ENCODE data around the gene ZBTB42. TPM values are rescaled to one million over a fixed set of nuclear protein-coding genes. Genes with fewer than 3 reads are reported as not detected.
"Not testable (repeated sequence)": the region's sequence is repeated elsewhere in the genome, so short reads cannot be mapped to it uniquely, and the experiment has no call there.

Gene ZBTB42
- total and polyA plus RNA-seq, 2 donors (not counting 1 experiment from before 2014, with no cell fraction given), result 1.6 to 8.3 TPM

DNA sequence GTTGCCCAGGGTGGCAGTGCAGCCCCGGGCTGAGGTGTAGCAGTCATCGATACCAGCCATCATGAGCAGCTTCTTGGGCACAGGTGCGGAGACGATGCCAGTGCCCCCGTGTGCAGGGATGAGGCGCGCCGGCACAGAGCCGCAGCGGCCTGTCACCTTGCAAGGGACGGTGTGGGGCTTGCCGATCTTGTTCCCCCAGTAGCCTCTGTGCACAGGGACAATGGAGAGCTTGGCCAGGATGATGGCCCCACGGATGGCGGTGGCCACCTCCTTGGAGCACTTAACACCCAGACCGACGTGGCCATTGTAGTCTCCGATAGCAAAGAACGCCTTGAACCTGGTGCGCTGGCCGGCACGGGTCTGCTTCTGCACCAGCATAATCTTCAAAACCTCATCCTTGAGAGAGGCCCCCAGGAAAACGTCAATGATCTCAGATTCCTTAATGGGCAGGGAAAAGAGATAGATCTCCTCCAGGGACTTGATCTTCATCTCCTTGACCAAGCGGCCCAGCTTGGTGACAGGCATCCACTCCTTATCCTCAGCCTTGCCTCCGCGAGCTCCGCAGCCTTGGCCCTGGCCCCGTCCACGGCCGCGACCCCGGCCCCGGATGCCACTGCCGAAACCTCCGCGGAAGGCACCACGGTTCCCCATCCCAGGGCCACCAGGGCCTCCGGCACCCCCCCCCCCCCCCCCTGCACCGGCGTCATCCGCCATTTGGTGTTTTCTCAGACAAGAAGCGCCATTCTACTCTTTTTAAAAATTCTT is 35.5 kb downstream of the ZBTB42 start:
- H3K36me3 ChIP-seq (replicated peaks in 1 of 2; ENCODE audit: control extremely low read depth in 1 of 2, control insufficient read depth in 1 of 2, extremely low read depth in 1 of 2, insufficient read depth in 2 of 2, low read length in 1 of 2); H3K9ac ChIP-seq (ENCODE audit: low read length); H4K20me1 ChIP-seq (ENCODE audit: control insufficient read depth, insufficient read depth, low read length, poor library complexity, severe bottlenecking); H2AFZ ChIP-seq (ENCODE audit: insufficient read depth, low read depth, low read length, poor library complexity, severe bottlenecking); H3K27me3 Mint-ChIP-seq; H3K9me3 ChIP-seq (ENCODE audit: control extremely low read depth in 1 of 3, control insufficient read depth in 2 of 3, insufficient read depth in 1 of 3, low read length in 2 of 3); intact Hi-C loops (cut with micrococcal nuclease); H3K27me3 ChIP-seq (replicated peaks in 1 of 4; ENCODE audit: control extremely low read depth in 1 of 4, control insufficient read depth in 3 of 4, insufficient read depth in 4 of 4, low read length in 3 of 4); DNase-seq; H3K4me3 Mint-ChIP-seq; H3K4me1 ChIP-seq (ENCODE audit: control insufficient read depth in 2 of 2, insufficient read depth in 2 of 2, low read length in 2 of 2); H3K4me3 ChIP-seq (ENCODE audit: control extremely low read depth in 1 of 5, extremely low read depth in 1 of 5, insufficient read depth in 1 of 5, low read depth in 2 of 5, low read length in 4 of 5); ATAC-seq (ENCODE audit: low read depth); H3K79me2 ChIP-seq (ENCODE audit: control insufficient read depth, insufficient read depth, low read length); H3K4me2 ChIP-seq (replicated peaks; ENCODE audit: low read depth, low read length, poor library complexity, severe bottlenecking); H3K27ac ChIP-seq (ENCODE audit: low read length in 2 of 2); POLR2A ChIA-PET; H3K4me1 Mint-ChIP-seq; H3K9me3 Mint-ChIP-seq (ENCODE audit: insufficient read depth); CTCF ChIA-PET; H3K27ac Mint-ChIP-seq: not testable (repeated sequence)
- WGBS (ENCODE audit: insufficient coverage), result 95% methylated on average over 15 of the region's 41 CpGs

DNA sequence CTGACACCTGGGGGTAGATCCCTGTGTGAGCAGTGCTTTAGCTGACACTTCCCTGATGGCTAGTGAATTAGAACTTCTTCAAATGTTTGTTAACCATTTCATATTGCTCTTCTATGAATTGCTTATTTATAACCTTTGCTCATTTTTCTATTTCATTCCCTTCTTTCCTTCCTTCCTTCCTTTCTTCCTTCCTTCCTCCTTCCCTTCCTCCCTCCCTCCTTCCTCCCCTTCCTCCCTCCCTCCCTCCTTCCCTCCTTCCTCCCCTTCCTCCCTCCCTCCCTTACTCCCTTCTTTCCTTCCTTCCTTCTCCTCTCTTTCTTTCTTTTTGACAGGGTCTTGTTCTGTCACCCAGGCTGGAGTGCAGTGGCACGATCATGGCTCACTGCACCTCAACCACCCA is 40.8 kb downstream of the ZBTB42 start:
- Mint-ChIP-seq H3K4me3 (no peak overlapping the region), H3K27me3 (peaks cover 44% of the 10 kb centered on the region), H3K27ac (no peak overlapping the region), H3K9me3 (ENCODE audit: insufficient read depth) (peaks cover 2% of the 10 kb centered on the region), H3K4me1 (peaks cover 10% of the 10 kb centered on the region)
- TF ChIP-seq, protein P1, sequence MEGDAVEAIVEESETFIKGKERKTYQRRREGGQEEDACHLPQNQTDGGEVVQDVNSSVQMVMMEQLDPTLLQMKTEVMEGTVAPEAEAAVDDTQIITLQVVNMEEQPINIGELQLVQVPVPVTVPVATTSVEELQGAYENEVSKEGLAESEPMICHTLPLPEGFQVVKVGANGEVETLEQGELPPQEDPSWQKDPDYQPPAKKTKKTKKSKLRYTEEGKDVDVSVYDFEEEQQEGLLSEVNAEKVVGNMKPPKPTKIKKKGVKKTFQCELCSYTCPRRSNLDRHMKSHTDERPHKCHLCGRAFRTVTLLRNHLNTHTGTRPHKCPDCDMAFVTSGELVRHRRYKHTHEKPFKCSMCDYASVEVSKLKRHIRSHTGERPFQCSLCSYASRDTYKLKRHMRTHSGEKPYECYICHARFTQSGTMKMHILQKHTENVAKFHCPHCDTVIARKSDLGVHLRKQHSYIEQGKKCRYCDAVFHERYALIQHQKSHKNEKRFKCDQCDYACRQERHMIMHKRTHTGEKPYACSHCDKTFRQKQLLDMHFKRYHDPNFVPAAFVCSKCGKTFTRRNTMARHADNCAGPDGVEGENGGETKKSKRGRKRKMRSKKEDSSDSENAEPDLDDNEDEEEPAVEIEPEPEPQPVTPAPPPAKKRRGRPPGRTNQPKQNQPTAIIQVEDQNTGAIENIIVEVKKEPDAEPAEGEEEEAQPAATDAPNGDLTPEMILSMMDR (IDR thresholded peaks at IDR 0.05), result no peak
- TF ChIP-seq EZH2 (IDR thresholded peaks at IDR 0.05; ENCODE audit: borderline replicate concordance, insufficient read depth, low read depth, low read length, poor library complexity, severe bottlenecking), result no peak
- DNase-seq (no peak), ATAC-seq (ENCODE audit: low read depth) (no peak)
- intact Hi-C loops (cut with micrococcal nuclease), result no loop called here
- Histone ChIP-seq H3K4me2 (replicated peaks; ENCODE audit: low read depth, low read length, poor library complexity, severe bottlenecking) (no peak overlapping the region), H3K9ac (ENCODE audit: low read length) (no peak overlapping the region), H3K4me3 (ENCODE audit: control extremely low read depth in 1 of 5, extremely low read depth in 1 of 5, insufficient read depth in 1 of 5, low read depth in 2 of 5, low read length in 4 of 5) (no peak overlapping the region), H2AFZ (ENCODE audit: insufficient read depth, low read depth, low read length, poor library complexity, severe bottlenecking) (no peak overlapping the region), H4K20me1 (ENCODE audit: control insufficient read depth, insufficient read depth, low read length, poor library complexity, severe bottlenecking) (no peaks in the 10 kb centered on the region), H3K27me3 (replicated peaks in 1 of 4; ENCODE audit: control extremely low read depth in 1 of 4, control insufficient read depth in 3 of 4, insufficient read depth in 4 of 4, low read length in 3 of 4) (peaks cover 0 to 44% (median 34%) of the 10 kb centered on the region in 4 experiments), H3K27ac (ENCODE audit: low read length in 2 of 2) (no peak overlapping the region), H3K9me3 (ENCODE audit: control extremely low read depth in 1 of 3, control insufficient read depth in 2 of 3, insufficient read depth in 1 of 3, low read length in 2 of 3) (peaks cover 0 to 9% (median 1%) of the 10 kb centered on the region in 3 donors), H3K36me3 (replicated peaks in 1 of 2; ENCODE audit: control extremely low read depth in 1 of 2, control insufficient read depth in 1 of 2, extremely low read depth in 1 of 2, insufficient read depth in 2 of 2, low read length in 1 of 2) (no peaks in the 10 kb centered on the region), H3K4me1 (ENCODE audit: control insufficient read depth in 2 of 2, insufficient read depth in 2 of 2, low read length in 2 of 2) (peaks cover 12 to 21% of the 10 kb centered on the region in 2 donors), H3K79me2 (ENCODE audit: control insufficient read depth, insufficient read depth, low read length) (no peaks in the 10 kb centered on the region)
- WGBS (ENCODE audit: insufficient coverage), result no CpG with 5 or more reads among the region's 1 CpG
- POLR2A ChIA-PET, result no interaction called here
- CTCF ChIA-PET, result no interaction called here
